CD4-positive, alpha-beta T cell treated with Interleukin-4 for 4 hours (primary cell): ENCODE results near the gene KREMEN1.
"Not testable (repeated sequence)": the region's sequence is repeated elsewhere in the genome, so short reads cannot be mapped to it uniquely, and the experiment has no call there.

Experiments used
- DNase-seq: peaks from one replicate; pipeline ENCODE4 v3.0.0-alpha.2; 2020

The KREMEN1 gene

DNA sequence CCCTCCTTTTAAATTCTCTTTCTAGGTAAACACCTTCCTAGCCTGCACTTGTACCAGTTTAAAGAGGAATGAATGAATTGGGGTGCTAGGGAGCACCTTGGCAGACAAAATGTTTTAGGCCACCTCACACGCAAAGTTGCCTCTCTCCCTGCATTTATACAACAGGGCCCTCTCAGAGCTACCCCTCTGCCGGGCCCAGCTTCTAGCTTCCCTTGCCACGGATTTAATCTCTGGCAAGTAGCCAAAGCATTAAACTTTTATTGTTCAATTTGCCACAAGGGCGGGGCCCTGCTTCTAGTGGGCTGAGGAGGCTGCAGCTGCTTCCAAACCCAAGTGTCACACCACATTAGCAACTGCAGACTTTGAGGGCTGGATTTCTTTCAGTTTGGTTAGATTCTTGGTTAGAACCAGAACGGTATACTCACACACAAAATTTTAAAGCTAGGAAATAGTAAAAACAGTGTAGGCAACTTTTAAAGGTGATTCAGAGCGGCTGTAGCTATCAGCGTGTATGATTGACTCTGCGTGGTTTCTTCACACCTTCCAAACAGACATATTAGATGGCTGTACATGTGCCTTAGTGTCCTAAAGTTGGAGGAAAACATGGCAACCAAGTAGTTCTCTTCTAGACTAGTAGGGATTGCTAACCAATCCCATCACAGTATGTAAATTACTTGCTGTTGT lies 6.5 kb downstream of the KREMEN1 start:
- DNase-seq, result peak; percentile 7

DNA sequence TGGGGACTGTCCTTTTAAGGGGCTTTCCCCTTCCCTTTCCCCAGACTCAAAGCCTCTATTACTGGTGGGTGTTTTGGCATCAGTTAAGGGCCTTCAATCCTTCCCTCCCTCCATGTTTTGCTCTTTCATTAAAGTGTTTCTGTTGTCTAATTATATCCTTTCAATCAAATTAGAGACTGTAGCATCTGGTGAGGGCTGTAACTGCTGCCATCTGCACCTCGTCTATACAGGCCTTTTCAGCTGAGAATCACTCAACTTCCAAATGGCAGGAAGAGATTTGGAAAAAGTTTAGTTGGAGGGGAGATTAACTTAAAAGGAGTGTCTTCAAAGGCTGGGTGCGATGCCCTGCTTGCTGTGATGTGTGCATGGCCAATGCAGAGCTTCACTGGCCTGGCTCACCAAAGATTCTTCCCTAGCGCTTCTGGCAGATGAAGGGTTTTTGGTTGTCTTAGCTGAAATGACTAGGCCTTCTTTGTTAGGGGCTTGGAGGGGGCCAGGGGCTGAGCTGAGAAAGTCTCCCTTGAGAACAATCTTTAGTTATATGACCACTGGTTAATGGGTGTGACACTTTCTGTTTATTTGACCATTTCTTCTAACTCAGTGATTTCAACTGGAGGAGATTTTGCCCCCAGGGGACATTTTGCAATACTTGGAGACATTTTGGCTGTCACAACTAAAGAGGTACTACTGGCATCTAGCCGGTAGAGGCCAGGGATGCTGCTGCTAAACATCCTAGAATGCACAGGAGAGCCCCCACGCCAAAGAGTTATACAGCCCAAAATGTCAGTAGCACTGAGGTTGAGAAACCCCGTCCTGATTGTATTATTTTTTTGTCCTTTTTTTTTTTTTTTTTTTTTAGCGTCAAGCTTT lies 7.5 kb downstream of the KREMEN1 start:
- no peak for DNase-seq

DNA sequence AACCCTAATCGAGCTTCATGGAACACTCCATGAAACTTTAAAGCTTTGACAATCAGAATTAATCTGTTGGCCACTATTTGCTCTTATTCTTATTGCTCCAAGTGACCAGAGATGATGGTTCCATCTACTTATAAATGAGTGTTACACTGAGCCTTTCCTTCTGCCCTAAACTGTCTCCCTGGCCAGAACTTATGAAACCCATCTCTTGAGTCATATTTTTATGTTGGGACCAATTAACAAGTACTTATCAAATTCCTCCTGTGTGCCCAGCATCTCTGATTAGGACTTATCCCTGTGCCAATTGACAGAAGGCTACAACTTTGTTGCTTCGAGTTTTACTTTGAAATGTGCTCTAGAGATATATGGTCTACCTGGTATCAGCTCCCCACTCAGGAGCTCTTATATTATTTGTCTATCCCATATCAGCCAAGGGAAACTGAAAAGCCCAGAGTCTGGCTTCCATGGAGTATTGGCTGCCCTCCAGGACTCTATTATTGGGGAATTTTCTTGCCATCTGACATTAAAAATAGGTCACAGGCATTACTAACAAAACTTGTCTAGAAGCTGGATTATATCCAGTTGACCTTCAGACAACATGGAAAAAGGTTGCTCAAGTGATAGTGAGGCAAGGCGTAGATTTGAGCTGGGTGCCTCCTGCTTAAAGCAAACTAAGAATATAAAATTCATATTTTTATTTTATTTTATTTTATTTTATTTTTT lies 8.8 kb downstream of the KREMEN1 start:
- DNase-seq, result no peak

DNA sequence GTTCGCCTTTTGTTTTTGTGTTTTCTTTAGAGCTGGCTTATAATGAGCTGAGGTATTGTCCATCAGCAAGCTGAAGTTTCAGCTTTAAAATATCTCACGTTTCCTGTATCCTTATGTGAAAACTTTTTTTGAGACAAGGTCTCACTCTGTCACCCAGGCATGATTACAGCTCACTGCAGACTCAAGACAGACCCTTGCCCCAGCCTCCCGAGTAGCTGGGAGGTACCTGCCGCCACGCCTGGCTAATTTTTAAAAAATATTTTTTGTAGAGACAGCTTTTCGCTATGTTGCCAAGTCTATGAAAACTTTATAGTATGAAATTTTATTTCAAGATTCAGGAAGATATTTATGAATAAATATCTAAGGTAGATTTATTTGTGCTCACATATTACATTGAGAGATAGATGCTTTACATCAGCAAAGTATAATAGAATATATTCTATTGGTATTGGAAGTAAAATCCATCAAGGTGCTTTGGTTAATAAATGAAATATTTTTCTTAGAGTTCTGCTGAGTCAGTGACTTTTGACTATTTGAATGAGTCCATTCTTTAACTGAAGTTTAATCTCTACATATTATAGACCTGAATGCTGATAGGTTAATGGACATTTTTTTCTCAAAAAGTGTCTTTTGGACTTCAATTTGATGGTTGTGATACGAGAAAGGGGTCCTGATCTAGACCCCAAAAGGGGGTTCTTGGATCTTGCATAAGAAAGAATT lies 10.2 kb downstream of the KREMEN1 start:
- DNase-seq, result no peak

DNA sequence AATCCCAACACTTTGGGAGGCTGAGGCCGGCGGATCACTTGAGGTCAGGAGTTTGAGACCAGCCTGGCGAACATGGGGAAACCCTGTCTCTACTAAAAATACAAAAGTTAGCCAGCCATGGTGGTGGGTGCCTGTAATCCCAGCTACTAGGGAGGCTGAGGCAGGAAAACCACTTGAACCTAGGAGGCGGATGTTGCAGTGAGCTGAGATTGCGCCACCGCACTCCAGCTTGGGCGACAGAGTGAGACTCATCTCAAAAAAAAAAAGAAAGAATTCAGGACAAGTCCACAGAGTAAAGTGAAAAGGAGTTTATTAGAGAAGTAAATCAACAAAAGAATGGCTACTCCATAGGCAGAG lies 10.7 kb downstream of the KREMEN1 start:
- DNase-seq, result not testable (repeated sequence)

DNA sequence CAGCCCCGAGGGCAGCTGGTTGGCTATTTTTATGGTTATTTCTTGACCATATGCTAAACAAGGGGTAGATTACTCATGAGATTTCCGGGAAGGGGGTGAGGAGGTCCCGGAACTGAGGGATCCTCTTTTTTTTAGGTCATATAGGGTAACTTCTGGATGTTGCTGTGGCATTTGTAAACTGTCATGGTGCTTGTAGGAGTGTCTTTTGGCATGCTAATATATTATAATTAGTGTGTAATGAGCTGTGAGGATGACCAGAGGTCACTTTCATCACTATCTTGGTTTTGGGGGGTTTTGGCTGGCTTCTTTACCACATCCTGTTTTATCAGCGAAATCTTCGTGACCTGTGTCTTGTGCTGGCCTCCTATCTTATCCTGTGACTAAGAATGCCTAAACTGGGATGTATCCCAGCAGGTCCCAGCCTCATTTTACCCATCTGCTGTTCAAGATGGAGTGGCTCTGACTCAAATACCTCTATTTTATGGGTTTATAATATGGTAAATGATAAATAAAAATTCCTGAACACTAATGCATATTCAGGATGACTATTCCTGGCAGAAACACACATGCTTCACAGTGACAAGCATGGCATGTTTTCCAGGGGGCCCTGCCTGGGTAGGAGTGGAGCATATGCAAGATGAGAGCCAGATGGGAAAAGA lies 11.2 kb downstream of the KREMEN1 start:
- DNase-seq, result no peak

DNA sequence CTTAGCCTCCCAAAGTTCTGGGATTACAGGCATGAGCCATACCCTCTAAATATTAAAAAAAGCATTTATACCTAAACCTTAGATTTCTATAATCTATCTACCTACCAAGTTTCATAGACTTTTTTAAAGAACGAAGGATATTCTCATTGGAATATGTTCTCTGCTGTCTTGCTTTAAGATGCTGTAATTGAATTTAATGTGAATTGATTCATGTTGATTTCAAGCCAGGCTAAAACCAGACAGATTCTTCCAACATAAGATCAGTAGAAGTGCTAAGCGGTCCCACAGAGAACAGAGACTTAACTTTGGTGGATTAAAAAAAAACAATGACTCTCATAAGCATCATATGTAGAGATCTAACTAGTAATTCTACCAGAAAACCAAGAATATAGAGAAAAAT lies 14.2 kb downstream of the KREMEN1 start:
- DNase-seq, result no peak

DNA sequence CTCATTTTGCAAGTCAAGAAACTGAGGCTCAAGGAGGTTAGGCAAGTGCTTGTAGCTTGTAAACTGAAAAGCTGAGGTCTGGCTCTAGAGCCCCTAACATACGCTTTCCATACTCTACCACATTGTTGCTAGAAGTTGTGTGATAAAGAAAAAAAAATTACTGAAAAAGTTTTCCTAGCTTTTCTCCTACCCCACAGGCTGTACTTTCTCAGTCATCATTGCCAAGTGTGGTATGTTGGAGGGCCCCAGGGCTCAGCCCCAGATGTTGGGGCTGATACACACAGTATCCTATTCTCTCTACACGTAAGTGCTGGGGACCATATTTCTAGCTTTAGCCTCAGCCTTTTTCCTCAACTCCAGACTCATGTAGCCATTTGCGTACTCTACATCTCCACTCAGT lies 16.0 kb downstream of the KREMEN1 start:
- DNase-seq, result no peak

DNA sequence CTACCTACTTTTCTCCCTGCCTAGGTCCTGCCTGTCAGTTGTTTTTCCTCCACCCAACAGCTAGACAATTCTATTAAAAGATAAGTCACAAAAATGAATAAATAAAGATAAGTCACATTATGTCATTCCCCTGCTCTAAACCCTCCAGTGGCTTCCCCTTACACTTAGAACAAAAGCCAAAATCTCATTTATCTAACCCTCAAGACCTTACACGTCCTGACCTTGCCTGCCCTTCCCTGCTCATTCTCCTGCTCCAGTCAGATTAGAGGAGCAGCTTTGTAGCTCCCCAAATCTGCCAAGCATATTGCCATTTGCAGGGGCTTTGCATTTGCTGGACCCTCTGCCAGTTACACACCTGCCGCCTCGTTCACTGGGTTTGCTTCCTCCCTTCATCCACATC lies 16.7 kb downstream of the KREMEN1 start:
- no peak for DNase-seq

DNA sequence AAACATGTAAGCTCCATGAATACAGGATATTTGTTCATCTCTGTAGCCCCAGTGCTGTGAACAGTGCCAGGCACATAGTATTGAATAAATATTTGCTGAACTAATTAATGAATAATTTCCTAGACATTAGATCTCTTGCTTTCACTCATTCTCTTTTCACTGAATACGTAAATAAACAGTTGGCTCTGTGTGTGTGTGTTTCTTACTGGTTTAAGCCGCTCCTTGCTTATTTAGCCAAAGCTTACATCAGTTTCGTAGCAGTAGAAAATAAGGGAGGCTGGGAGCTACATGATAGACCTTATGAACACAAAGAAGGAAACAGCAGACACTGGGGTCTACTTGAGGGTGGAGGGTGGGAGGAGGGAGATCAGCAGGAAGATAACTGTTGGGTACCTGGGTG lies 17.2 kb downstream of the KREMEN1 start:
- no peak for DNase-seq

DNA sequence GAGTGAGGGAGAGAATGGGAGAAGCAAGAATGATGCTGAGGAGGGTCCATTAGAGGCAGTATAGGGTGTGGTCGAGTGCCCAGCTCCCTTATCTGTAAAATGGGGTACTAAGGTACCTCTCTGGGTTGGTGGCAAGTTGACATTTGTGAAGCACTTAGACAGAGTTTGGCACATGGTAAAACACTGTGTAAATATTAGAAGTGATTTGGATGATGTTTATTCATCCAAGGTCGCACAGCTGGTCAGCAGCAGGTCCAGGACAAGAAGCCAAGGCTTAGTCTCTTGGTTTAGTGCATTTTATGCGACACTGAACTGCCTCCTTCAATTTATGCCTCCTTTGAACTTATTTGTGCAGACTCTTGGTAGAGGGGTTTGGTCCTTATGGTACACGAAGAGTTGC lies 19.4 kb downstream of the KREMEN1 start:
- DNase-seq, result no peak

DNA sequence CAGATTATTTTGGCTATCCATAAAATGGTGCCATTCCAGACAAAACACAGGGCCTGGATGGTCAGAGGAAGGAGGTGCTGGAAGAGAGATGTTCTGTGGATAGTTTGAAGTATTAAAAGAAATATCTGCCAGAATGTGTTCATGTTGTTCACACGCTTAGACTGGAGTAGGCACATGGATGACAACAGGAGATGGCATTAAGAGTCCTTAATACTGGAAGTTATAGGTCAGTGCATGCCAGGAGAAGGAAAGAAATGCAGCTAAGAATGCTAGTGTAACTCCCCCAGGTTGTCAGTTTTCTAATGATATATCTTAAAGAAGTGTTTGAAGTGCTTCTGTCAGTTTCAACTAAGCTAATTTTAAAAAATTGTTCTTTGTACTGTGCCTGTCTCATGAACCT lies 20.2 kb downstream of the KREMEN1 start:
- DNase-seq, result no peak

DNA sequence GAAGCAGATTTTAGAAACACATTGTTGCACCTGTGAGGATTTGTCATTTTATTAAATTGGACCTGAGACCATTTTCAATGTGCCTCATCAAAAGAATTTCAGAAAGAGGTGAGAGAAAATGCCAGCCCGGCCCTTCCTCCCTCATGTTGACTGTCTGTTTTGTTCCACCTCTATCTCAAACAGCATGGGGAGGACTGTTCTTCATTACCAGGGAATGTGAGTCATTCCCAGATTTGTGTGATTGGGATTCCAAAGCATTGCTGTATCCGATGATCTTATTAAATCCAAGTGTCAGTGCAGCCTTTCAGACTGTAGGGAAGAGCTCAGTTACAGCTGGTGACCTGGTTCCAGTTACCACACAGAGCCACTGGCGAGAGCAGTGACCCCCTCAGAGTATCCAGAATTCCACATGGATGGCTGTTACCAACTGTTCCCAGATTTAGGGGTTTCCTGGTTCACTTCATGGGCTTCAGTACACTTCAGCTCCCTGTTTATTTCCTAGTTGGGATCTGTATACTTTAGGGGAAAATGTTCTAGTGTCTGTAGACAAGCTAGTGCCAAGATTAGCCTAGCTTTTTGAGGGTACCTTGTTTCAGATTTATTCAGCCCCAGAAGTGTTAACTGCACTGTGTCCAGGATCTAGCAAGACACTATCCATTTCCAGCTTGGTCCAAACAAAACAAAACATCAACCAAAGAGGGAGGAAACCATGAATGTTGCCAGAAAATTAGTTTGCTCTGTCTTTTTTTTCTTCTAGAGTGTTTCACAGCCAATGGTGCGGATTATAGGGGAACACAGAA lies 20.9 kb downstream of the KREMEN1 start:
- no peak for DNase-seq

DNA sequence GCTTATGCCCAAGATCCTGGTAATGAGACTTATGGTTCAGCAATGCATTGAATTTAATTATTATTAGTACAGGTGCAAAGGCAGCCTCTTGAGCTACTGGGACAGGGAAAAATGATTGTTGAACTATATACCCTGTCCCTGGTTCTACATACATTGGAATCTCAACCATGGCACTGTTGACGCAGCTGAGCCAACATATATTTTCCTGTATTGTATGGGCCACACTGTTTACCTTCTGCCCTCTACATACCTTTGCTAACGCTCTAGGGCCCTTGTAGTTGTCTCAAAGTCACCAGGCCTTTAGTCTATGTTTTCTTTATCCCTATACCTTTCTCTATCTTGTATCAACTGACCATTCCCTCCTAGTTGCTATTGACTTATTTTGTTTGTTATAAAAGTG lies 22.6 kb downstream of the KREMEN1 start:
- DNase-seq, result no peak

DNA sequence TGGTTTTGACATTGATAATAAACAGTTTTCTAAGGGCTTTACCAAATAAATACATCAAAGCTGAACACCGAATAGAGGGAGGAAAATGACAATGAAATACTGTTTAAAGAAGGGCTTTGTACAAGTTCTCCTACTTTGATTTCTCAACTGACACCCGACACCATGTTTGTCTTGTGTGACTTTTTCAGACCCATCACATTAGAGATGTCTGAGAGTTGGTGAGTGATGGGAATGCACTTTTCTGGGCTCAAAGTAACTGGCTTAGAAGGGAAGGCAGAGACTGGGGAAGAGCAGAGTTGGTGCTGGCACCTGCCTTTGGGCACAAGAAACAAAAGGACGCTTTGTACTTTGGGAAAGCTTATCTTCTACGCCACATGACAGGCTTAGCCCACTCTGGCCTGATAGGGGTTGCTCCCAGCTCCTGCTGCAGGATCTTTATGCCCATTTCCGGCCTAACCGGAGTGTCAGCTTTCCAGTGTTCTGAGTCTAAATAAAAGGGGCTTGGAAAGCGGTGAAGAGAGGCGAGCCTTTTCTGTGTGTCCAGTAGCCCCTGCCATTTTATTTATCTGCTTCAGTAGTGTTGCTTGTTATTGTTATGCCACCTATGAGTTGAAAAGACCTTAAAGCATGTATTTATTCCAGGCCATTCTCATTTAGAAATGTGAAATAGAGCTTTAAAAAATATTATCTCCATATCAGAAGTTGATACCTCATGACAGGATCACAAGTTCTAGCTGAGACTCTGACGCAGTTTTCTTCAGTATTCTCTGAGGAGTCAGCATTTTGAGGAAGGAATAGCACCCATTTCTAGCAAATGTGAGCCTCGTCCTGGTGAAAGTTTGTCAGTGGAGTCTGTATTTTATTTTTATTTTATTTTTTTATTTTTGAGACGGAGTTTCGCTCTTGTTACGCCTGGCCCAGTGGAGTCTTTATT lies 24.2 kb downstream of the KREMEN1 start:
- DNase-seq, result no peak

DNA sequence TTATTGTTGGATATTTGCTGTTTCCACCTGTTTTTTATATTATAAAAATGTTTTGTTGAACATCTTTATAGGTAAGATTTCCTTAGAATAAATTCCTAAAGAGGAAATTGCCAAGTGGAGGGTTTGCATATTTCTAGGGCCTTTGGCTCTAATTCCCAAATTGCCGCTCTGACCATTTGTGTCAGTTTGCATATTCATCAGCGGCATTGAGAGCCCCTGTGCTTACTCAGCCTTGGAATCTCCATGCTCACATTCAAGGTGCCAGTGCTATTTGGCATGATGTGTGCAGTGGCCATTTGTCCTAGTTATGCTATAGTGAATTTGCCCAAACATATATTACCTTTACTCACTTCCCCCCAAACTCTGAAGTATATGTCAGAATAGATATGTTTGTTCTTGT lies 25.5 kb downstream of the KREMEN1 start:
- DNase-seq, result no peak

DNA sequence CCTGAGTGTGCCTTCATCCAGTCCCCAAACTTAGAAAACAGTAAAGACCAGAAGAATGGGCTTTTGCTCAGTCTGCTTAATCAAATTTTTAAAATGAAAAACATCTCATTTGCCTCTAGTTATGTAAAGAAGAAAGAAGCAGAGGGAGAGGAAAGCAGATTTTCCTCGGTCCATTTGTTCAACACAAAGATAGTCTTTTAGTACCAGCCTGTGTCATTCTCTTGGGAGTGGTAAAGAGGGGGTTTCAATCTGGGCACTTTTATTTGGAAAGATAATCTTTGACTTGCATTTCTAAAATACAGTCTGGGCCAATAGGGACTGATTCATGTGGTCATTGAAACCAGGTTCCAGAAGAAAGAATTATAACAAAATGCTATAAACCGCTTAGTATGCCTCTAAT lies 29.5 kb downstream of the KREMEN1 start:
- no peak for DNase-seq

DNA sequence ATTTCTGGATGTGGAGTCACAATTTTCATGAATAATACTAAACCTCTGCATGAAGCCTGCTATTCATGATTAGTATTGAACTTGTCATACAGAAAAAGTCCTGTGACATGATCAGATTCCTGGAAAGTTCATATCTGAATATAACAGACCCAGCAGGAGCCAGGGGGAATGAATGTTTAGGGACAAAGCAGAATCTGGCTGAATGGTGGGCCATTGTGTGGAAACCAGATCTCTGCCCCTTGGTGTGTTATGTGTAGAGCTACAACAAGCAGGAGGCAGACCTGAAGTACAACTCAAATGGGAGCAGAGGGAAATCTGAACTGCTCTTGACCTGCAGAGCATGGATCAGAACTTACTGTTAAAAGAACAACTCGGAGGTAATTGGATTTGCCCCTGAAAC lies 30.3 kb downstream of the KREMEN1 start:
- DNase-seq, result no peak

DNA sequence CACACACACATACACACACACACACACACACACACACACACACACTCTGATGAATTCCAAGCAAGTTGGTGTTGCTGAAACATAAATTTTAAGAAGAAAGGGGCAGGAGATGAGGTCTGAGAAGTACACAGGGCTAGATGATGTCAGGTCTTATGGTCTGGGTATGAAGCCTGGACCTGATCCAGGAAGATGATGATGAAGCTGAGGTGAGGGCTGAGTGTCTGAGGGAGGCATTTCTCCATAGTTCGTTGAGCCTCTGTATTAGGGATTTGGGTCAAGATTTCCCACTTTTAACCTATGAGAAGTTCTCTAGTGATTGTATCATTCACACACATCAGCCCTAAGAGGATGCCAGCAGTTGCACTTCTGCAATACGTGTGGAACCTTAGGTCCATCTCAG lies 32.6 kb downstream of the KREMEN1 start:
- DNase-seq, result no peak

DNA sequence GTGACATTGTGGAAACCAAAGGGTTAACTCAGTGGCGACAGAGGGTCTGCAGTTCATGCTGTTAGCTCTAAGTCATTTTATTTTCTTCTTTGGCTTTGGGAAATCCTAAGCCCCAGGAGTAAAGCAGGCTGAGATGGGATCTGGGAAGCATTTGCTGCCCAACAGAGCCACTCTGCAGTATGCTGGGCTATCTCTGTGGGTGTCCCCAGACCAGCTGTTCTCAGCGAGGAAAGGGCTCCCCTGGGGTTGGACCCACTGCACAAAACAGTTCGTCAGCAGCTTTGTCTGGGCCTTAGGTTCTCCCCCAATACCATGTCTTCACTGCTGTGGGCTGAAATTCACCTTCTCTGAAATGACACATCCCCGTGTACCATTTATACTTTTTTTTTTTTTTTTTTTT lies 34.0 kb downstream of the KREMEN1 start:
- no peak for DNase-seq

DNA sequence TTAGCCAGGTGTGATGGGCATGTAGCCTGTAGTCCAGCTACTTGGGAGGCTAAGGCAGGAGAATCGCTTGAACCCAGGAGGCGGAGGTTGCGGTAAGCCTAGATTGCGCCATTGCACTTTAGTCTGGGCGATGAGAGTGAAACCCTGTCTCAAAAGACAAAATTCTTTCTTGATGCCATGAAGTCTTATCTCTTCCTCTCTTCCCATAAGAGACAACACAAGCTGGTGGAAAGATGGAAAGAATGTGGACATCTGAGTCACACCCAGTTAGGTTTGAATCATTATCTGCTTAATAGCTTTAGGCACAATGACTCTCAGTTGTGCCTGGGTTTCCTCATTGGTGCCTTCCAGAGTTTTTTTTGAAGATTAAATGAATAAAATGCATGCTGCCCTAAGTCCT lies 35.3 kb downstream of the KREMEN1 start:
- no peak for DNase-seq
